T47D (cell line): ENCODE results near the gene TARDBP.
"Not testable (repeated sequence)": the region's sequence is repeated elsewhere in the genome, so short reads cannot be mapped to it uniquely, and the experiment has no call there.

Experiments used
- DNase-seq, 2 experiments: peaks; one replicate each; pipeline versions ENCODE4 v3.0.0 to v3.0.0-alpha.2; 2011 to 2012; ENCODE audit warnings: low read depth in 1 of 2, low spot score in 1 of 2
- JUND ChIP-seq: IDR thresholded peaks from 2 replicates; pipeline ENCODE4 v1.6.1; 2012; ENCODE audit warnings: low read depth
- in situ Hi-C: cut with HindIII; loops from 2 replicates; pipeline ENCODE4 v1.10.0; 2016; ENCODE audit warnings: low sequenced_read_pairs, low pct_unique_long_range_greater_than_20kb

The TARDBP gene

DNA sequence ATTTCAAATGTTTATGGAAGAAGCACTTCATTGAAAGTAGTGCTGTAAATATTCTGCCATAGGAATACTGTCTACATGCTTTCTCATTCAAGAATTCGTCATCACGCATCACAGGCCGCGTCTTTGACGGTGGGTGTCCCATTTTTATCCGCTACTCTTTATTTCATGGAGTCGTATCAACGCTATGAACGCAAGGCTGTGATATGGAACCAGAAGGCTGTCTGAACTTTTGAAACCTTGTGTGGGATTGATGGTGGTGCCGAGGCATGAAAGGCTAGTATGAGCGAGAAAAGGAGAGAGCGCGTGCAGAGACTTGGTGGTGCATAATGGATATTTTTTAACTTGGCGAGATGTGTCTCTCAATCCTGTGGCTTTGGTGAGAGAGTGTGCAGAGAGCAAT is 10.7 kb downstream of the TARDBP start:
- in situ Hi-C loops, result no loop called here
- no peak for TF ChIP-seq JUND
- no peak for DNase-seq

DNA sequence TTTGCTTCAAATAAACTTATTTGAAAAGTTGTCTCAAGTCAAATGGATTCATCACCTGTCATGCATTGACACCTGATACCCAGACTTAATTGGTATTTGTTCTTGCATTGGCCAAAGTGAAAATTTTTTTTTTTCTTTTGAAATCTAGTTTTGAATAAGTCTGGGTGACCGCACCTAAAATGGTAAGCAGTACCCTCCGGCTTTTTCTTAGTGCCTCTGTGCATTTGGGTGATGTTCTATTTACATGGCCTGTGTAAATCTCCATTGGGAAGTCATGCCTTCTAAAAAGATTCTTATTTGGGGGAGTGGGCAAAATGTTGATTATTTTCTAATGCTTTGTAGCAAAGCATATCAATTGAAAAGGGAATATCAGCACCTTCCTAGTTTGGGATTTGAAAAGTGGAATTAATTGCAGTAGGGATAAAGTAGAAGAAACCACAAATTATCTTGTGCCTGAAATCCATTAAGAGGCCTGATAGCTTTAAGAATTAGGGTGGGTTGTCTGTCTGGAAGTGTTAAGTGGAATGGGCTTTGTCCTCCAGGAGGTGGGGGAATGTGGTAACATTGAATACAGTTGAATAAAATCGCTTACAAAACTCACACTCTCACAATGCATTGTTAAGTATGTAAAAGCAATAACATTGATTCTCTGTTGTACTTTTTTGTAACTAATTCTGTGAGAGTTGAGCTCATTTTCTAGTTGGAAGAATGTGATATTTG is 11.9 kb downstream of the TARDBP start:
- no peak for DNase-seq
- no peak for TF ChIP-seq JUND
- in situ Hi-C loops, result no loop called here

DNA sequence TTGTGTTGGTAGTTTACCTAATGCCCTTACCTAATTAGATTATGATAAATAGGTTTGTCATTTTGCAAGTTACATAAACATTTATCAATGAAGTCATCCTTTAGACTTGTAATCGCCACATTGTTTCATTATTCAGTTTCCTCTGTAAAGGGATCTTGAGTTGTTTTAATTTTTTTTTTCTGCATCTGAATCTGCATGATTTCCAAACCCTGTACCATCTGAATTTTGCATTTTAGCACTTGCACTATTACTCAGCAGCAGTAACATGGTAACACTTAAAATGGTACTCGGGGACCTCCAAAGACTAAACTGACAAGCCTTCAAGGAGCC is 12.4 kb downstream of the TARDBP start:
- in situ Hi-C loops, result no loop called here
- no peak for TF ChIP-seq JUND
- no peak for DNase-seq

DNA sequence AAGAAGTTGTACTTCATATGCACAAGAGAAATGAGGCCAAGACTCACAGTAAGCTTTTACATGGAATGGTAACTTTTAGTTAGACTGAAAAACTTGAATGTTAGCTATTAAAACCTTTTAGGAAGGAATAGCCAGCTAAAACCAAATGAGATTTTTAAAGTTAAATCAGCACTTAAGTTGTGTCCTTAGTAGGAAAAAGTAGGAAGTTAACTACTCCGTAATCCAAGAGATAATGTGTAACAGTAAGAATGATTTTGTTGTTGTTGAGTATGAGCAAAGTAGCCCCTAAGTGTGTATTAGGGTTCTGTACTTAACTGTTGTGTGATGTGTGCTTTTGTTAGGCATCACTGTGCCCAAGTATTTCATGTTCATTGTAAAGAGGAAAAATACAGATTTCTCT is 13.2 kb downstream of the TARDBP start:
- TF ChIP-seq JUND, result no peak
- no peak for DNase-seq
- in situ Hi-C loops, result no loop called here

DNA sequence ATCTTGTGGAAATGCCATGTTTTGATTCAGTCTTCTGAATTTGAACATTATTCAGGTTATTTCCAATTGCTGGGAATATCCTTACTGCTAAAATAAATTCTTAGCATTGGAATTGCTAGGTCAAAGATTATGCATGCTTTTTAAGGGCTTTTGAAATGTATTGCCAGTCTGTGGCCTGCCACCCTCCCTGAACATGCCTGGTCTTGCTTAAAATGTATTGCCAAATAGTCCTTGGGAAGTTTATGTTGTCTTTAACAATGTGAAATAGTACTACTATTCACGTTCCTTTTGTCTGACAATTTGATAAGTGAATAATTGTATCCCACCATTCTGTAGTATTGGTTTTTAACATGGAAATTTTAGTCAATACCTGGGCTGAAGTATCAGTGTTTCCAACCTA is 13.6 kb downstream of the TARDBP start:
- no peak for DNase-seq
- in situ Hi-C loops, result no loop called here
- TF ChIP-seq JUND, result no peak

DNA sequence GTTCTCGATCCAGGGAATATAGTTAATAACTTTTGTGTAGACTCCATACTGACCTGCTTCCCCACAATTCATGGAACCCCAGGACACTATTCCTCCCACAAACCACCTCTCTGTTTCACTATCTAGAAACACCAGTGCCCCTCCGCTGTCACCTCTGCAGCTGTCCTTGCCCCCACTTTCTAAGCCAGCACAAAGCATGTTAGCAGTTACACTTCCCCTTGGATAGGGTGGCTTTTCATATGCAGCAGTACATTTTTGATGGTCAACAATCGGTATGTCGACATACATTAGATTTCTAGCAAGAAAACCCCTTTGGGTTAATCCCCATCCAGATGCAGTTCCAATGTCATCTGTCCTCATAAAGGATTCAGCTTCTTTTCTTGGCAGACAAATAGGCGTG is 14.4 kb downstream of the TARDBP start:
- no peak for DNase-seq
- TF ChIP-seq JUND, result no peak
- in situ Hi-C loops, result no loop called here

DNA sequence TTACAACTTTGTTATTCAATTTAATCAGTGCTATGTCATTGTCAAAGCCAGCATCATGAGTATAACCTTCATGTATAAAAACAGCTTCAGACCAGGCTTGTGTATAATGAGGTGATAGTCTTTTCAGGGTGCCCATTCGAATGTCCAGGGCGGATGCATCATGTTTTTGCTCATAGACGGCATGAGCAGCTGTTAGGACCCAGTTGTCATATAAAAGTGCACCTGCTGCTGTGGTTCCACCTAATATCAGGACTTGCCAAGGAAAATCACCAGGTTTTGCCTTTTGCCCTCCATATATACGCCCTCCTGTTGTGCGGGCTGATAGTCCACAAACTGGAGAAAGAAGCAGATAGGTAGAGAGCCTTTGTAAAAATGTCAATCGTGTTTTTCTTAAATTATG is 14.9 kb downstream of the TARDBP start:
- DNase-seq, result no peak
- TF ChIP-seq JUND, result no peak
- in situ Hi-C loops, result no loop called here

DNA sequence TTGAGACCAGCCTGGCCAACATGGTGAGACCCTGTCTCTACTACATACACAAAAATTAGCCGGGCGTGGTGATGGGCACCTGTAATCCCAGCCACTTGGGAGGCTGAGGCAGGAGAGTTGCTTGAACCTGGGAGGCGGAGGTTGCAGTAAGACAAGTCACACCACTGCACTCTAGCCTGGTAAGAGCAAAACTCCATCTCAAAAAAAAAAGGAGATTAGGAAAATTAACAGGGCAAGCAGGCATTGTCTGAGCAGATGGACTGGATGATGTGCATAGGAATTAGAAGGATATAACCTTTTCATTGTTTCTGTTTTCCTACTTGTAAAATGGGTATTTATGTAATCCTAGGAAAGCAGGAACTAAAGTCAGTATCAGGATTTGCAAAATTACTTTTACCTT is 15.6 kb downstream of the TARDBP start:
- no peak for DNase-seq
- in situ Hi-C loops, result no loop called here
- TF ChIP-seq JUND, result no peak

DNA sequence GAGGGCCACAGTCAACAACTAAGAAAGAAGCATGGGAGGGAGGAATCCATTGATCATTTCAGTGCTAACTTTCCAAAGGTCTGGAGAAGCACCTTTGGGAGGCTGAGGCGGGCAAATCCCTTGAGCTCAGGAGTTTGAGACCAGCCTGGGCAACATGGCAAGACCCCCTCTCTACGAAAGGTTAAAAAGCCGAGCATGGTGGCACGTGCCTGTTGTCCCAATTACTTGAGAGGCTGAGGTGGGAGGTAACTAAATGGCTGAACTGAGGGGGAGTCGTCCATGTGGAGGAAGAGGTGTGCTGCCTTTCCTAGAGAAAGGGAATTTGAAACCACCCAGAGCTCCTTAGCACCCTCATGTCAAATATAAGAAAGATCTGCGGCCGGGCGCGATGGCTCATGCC is 18.4 kb downstream of the TARDBP start:
- DNase-seq, result no peak
- no peak for TF ChIP-seq JUND
- in situ Hi-C loops, result no loop called here

DNA sequence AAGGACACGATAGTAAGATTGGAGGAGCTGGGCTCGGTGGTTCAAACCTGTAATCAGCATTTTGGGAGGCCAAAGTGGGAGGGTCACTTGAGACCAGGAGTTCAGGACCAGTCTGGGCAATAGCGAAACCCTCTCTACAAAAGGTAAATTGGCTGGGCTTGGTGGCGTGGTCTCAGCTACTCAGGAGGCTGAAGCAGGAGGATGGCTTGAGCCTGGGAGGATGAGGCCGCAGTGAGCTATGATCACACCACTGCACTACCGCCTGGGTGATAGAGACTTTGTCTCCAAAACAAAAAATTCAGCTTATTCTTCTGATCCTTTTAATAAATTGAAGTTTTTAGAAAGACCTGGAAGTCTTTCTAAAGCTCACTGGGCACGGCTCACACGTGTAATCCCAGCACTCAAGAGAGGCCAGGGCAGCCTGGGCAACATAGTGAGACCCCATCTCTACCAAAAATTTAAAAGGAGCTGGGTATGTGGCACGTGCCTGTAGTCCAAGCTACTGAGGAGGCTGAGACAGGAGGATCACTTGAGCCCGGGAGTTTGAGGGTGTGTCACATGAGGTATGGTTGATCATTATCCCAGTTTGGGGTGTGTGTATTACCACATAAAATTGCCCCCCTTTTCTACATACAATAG is 19.3 kb downstream of the TARDBP start:
- in situ Hi-C loops, result no loop called here
- TF ChIP-seq JUND, result no peak
- DNase-seq, result no peak

DNA sequence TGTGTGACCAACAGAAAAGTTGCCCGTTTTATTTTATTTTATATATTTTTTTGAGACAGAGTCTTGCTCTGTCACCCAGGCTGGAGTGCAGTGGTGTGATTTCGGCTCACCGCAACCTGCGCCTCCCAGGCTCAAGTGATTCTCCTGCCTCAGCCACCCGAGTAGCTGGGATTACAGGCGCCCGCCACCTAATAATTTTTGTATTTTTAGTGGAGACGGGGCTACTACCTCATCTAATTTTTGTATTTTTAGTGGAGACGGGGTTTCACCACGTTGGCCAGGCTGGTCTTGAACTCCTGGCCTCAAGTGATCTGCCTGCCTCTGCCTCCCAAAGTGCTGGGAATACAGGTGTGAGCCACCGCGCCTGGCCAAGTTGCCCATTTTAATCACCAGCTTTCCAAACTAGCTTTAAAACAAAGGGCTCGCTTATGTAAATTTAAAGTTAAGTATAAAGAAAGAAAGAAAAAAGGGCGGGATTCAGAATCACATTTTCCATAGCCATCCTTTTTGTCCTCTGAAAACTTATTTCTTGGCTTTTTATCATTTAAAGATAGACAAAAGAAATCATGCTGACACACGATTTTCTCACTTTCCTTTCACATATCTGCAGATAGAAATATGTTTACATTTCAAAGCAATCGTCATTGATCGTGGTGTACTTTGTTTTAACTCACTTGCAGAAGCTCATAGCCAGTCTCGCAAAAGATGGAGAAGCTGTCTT is 24.7 kb downstream of the TARDBP start:
- DNase-seq, in situ Hi-C loops: not testable (repeated sequence)

DNA sequence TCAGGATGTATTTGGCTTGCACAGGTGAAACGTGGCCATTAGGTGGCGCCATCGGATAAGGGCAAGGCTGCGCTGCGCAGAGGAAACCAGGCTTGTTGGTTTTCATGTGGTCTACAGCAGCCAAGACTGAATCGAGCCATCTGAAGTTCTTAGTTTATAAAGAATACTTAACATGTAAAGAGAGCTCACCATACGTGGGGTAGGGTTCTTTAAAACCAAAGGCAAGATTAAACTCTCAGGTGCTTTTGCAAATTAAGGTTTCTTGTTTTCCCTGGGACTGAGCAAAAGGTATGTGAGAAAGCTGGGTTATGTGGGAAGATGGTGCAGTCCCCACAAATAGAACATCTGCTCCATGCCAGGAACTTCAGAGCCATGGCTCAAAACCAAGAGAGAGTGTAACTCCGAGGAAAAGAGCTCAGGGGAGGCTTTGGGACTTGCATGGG is 25.3 kb downstream of the TARDBP start:
- in situ Hi-C loops, result no loop called here
- peak; percentile 65 to 83 for DNase-seq
- TF ChIP-seq JUND, result no peak

DNA sequence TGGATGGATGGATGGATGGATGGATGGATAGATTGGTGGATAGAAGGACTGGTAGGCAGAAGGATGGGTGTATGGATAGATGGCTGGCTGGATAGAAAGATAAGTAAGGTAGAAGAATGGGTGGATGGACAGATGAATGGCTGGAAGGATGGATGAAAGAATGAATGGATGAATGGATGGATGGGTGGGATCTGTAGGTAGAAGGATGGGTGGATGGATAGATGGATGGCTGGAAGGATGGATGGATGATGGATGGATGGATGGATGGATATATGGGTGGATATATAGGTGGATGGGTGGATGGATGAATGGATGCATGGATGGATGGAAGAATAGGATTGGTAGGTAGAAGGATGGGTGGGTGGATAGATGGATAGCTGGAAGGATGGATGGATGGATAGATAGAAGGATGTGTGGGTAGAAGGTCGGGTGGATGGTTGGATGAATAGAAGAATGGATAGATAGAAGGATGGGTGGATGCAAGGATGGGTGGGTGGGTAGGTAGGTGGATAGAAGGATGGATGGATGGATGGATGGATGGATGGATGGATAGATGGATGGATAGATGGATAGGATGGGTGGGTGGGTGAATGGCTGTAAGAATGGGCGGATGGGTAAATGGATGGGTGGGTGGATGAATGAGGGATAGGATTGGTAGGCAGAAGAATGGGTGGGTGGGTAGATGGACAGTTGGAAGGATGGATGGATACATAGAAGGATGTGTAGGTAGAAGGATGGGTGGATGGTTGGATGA is 27.1 kb downstream of the TARDBP start:
- in situ Hi-C loops, result no loop called here

DNA sequence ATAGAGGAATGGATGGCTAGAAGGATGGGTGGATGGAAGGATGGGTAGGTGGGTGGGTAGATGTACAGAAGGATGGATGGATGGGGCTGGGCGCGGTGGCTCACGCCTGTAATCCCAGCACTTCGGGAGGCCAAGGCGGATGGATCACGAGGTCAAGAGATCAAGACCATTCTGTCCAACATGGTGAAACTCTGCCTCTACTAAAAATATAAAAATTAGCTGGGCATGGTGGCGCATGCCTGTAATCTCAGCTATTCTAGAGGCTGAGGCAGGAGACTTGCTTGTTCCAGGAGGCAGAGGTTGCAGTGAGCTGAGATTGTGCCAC is 27.6 kb downstream of the TARDBP start:
- DNase-seq, in situ Hi-C loops: not testable (repeated sequence)

More for the DNA sequence above, 27.1 kb downstream of the TARDBP start:
- TF ChIP-seq JUND, result no peak
- no peak for DNase-seq
